NCI-H82 treated with DMSO at 0.1 percent for 48 hours (cell line): Measurements from ENCODE around the gene ZNF658.
"Not testable (repeated sequence)": the region's sequence is repeated elsewhere in the genome, so short reads cannot be mapped to it uniquely, and the experiment has no call there.

Experiments
- DNase-seq: peaks from one replicate; lab custom pipeline; 2025; ENCODE audit not compliant: unreplicated experiment; lab: John Stamatoyannopoulos, UW

Gene ZNF658

GRCh38 chr9:66900490-66901131 is at the start of gene ZNF658:
TSS of gene ZNF658 (plus strand) at chr9:66900725. CDS start at chr9:66903562, 2,837 bp downstream.
- not testable (repeated sequence) for DNase-seq

DNA sequence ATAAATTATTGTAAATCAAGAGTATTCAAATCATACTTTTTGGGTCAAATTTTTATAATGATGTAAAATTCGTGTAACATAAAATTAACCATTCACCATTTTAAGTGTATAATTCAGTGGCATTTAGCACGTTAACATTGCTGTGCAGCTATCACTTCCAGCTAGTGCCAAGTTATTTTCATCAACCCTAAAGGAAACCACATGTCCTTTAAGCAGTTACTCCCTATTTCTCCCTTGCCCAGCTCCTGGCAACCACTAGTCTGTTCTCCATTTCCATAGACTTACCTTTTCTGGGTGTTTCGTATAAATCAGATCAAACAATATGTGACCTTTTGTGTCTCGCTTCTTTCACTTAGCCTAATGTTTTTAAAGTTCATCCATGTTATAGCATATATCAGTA is 38.8 kb upstream of the ZNF658 start:
- DNase-seq: not testable (repeated sequence)

GRCh38 chr9:66868660-66869059 is 31.9 kb upstream of the ZNF658 start:
- DNase-seq: not testable (repeated sequence)

DNA sequence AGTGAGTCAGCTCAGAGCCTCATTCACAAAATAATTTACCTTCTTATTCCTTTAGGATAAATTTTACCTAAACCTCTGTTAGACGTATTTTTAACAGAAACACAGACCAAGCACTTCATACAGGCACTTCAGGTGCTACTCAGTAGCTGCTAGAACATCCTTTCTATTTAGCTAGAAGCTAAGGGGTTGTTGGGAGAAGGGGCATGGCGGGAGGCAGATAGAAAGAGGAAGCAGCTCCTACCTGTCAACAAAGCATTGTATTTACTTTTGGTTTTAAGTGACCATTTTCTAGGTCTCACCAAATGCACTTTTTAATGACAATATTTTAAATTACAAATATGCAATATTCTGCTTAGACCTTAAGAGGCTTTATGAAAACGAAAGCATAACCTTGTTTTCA is 19.9 kb upstream of the ZNF658 start:
- DNase-seq: not testable (repeated sequence)

DNA sequence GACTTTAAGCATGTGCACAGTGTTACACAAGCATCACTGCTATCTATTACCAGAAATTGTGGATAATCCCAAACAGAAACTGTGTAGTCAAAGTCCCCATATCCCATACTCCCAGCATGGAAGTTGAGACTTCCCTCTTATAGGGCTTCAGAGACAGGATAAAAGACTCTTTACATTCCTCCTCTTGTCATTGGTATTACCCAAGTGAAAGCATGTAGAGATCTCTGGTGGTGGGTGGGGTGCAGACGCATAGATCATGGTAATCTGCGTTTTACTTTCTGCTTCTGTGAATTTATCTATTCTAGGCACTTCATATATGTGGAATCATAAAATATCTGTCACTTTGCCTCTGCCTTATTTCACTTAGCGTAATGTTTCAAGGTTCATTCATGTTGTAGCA is 18.7 kb upstream of the ZNF658 start:
- not testable (repeated sequence) for DNase-seq

- not testable (repeated sequence) for DNase-seq
Measured at GRCh38 chr9:66890334-66890733, 10.2 kb upstream of the ZNF658 start.

- DNase-seq: not testable (repeated sequence)
Measured at GRCh38 chr9:66901141-66901540, 616 bp downstream of the ZNF658 start.

DNA sequence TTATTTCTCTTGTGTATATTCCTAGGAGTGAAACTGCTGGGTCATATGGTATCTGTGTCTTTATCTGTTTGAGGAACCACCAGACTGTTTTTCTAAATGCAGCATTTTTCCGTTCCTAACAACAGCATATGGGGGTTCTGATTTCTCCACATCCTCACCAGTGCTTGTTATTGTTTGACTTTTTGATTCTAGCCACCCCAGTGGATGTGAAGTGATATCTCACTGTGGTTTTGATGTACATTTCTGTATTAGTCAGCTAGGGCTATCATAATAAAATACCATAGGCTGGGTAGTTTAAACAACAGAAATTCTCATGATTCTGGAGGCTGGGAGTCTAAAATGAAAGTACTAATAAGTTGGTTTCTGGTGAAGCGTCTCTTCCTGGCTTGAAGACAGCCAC is 9.0 kb downstream of the ZNF658 start:
- DNase-seq: not testable (repeated sequence)

GRCh38 chr9:66920072-66920471 is 19.5 kb downstream of the ZNF658 start:
- DNase-seq: not testable (repeated sequence)

DNA sequence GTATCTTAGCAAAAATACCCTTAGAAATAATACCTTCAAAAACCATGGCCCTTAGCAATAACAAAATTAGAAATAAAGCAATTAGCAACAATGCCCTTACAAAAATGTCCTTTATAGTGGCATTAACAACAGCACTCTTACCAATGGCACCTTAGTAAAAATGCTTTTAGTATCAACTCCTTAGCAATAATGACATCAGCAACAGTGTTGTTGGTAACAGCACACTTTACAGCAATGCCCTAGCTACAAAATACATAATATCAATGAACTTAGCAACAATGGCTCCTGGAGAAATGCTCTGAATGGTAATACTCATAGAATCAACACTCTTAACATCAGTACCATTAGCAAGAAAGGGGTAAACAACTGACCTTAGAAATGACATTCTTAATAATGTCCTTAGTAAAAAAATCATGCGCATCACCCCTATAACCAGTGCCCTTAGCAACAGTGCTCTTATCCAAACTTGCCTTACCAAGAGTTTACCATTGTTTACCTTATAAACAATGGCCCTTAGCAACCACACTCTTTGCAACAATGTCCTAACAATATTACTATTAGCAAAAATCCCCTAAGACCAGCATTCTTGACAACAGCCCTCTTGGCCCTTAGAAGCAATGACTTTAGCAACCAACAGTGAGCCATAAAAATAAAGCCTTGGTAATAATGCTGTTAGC is 35.8 kb downstream of the ZNF658 start:
- not testable (repeated sequence) for DNase-seq

DNA sequence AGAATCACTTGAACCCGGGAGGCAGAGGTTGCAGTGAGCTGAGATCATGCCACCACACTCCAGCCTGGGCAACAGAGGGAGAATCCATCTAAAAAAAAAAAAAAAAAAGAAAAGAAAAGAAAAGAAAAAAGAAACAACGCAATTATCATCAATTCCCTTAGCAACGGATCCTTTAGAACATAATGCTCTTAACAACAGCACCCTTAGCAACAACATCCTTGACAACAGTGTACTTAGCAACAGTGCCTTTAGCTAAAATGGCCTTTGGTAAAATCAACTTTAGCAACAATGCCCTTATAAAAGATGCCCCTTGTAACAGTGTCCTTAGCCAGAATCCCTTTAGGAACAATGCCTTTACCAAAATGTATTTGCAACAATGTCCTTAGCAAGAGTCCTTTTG is 37.1 kb downstream of the ZNF658 start:
- not testable (repeated sequence) for DNase-seq

- DNase-seq: not testable (repeated sequence)
Measured at GRCh38 chr9:66938322-66938721, 37.8 kb downstream of the ZNF658 start.

GRCh38 chr9:66939878-66940830 is 39.6 kb downstream of the ZNF658 start:
- DNase-seq: not testable (repeated sequence)

- DNase-seq: not testable (repeated sequence)
Measured at GRCh38 chr9:66942400-66943155, 42.1 kb downstream of the ZNF658 start.

DNA sequence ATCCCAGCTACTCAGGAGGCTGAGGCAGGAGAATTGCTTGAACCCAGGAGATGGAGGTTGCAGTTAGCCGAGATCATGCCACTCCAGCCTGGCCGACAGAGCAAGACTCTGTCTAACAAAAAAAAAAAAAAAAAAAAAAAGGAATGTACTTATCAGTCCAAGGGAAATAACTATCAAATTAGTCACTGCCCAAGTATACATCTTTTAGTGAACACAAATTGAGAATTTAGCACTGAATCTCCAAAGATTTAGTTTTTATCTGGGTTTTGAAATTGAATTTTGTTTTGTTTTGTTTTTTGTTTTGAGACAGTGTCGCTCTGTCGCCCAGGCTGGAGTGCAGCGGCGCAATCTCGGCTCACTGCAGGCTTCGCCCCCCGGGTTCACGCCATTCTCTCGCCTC is 52.1 kb downstream of the ZNF658 start:
- DNase-seq: not testable (repeated sequence)
